Peyer's patch (tissue), 4 donors: ENCODE data around the gene TUT1.

Experiments used
- POLR2A ChIP-seq, 2 donors: fragments of 450-650 bp; IDR thresholded peaks; one replicate each; pipeline ENCODE4 v1.5.1; 2017; ENCODE audit warnings: antibody characterized with exemption in 2 of 2, mild to moderate bottlenecking in 2 of 2, moderate library complexity in 2 of 2
- TF ChIP-seq, protein P1 (sequence below), 6 experiments: fragments of 450-650 bp in 4 of 6; fragments of 200-600 bp in 2 of 6; sonication (generic) in 1 of 6; IDR thresholded peaks; one replicate each; pipeline ENCODE4 v1.5.1; 2017 to 2019; ENCODE audit warnings: antibody characterized with exemption in 6 of 6, mild to moderate bottlenecking in 3 of 6, moderate library complexity in 1 of 6

DNA sequence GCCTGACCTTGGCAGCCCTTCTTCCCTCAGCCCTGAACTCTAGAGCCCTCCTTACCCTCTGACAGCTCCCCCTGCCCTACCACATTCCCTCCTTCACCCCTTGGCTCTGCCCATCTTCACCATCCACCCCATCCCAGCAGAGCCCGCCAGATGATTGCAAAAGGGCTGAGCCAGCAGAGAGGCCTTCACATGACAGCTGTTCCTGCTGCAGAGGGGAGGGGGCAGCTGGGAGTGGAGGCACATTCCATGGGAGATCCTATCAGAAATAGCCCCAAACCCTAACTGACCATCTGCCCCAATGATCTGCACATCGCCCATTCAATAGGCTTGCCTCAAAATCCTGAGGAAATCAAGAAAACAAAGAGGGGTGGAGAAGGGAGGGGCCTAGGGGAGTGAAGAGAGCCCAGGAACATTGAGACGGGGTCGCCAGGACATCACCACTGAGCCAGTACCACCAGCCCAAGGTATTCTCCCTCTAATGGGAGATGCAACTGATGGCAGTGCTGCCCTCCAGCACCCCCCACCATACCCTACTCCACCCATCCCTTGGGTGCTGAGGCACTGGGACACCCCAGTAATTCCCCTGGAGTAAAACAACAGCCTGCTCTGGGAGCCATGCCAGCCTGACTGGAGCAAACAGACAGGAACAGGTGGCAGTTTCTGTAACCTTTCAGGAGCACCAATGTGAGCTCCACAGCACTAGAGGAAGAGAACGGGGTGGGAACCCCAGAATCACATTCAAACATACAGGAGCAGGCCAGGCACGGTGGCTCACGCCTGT is 36.7 kb downstream of the TUT1 start:
- TF ChIP-seq, protein P1, sequence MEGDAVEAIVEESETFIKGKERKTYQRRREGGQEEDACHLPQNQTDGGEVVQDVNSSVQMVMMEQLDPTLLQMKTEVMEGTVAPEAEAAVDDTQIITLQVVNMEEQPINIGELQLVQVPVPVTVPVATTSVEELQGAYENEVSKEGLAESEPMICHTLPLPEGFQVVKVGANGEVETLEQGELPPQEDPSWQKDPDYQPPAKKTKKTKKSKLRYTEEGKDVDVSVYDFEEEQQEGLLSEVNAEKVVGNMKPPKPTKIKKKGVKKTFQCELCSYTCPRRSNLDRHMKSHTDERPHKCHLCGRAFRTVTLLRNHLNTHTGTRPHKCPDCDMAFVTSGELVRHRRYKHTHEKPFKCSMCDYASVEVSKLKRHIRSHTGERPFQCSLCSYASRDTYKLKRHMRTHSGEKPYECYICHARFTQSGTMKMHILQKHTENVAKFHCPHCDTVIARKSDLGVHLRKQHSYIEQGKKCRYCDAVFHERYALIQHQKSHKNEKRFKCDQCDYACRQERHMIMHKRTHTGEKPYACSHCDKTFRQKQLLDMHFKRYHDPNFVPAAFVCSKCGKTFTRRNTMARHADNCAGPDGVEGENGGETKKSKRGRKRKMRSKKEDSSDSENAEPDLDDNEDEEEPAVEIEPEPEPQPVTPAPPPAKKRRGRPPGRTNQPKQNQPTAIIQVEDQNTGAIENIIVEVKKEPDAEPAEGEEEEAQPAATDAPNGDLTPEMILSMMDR (IDR thresholded peaks at IDR 0.05) = no peak
- no peak for TF ChIP-seq POLR2A (IDR thresholded peaks at IDR 0.05)
